Kidney epithelial cell (primary cell): ENCODE results near the gene CGREF1. TPM values are rescaled to one million over a fixed set of nuclear protein-coding genes. Genes with fewer than 3 reads are reported as not detected.

ENCODE experiments used
- DNase-seq: peaks from one replicate; pipeline ENCODE4 v3.0.0-alpha.2; 2010; ENCODE audit warnings: low read depth
- H3K27me3 ChIP-seq: 2 replicates; pipeline ENCODE4 v1.6.0; 2011; ENCODE audit warnings: low read length; ENCODE audit not compliant: control insufficient read depth, insufficient read depth
- H3K36me3 ChIP-seq: 2 replicates; pipeline ENCODE4 v1.5.1; 2011; ENCODE audit warnings: low read length; ENCODE audit not compliant: control insufficient read depth, insufficient read depth
- H3K4me3 ChIP-seq: 2 replicates; pipeline ENCODE4 v1.5.1; 2011; ENCODE audit warnings: low read depth, mild to moderate bottlenecking, control low read depth, low read length
- CTCF ChIP-seq: IDR thresholded peaks from 2 replicates; pipeline ENCODE4 v1.5.1; 2011; ENCODE audit warnings: mild to moderate bottlenecking, moderate library complexity, low read length, control low read depth, inconsistent platforms; ENCODE audit not compliant: insufficient read depth, poor library complexity, severe bottlenecking
- total RNA-seq: library from RNA; depleted of rRNA; stranded (reverse); fragments of >200 nt; gene quantifications from 2 replicates; pipeline ENCODE4 v1.2.3, GENCODE V29; 2015

Gene CGREF1
- total RNA-seq, 1 donor from 2014 or later = 1.8 TPM

GRCh38 chr2:27093430-27094352 is 25.2 kb downstream of the CGREF1 start:
- Histone ChIP-seq H3K27me3 (no peaks in the 10 kb centered on the region), H3K4me3 (no peak overlapping the region), H3K36me3 (no peaks in the 10 kb centered on the region)
- no peak for DNase-seq
- TF ChIP-seq CTCF = no peak

DNA sequence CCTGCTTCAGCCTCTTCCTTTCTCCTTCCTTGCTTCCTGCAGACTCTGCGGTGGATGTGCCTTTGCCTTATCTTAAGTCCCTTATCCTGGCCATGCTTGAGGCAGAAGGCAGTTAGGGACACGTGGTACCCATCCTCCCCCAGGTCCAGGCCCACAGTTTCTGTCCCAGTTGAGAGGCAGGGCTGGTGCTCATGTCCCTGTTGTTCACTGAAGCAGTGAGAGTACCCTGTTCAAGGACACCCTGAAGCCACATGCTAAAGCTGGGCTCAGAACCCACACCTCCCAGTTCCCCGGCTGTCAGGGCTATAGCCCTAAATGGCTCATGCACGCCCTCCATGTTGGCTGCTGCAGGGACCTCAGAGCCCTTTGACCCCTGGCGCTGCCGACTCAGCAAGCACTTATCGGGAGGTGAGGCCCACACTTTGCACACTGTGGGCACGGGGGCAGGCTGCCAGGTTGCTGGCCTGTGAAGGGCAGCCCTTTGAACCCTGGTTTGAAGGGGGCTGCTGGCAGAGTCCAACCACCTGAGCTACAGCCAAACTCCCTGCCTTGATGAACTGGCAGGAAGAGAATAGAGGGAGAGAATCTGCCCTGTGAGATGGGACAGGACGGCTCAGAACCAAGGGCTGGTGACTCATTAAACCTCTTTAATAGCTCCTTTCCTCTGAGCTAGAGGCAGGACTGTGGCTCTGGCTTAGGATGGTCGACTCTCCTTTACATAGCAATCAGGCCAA is 26.1 kb downstream of the CGREF1 start:
- Histone ChIP-seq H3K36me3 (no peaks in the 10 kb centered on the region), H3K4me3 (no peak overlapping the region), H3K27me3 (no peaks in the 10 kb centered on the region)
- TF ChIP-seq CTCF = no peak
- no peak for DNase-seq

GRCh38 chr2:27091746-27092695 is 26.9 kb downstream of the CGREF1 start:
- Histone ChIP-seq H3K4me3 (no peak overlapping the region), H3K27me3 (no peaks in the 10 kb centered on the region), H3K36me3 (no peaks in the 10 kb centered on the region)
- no peak for TF ChIP-seq CTCF
- DNase-seq = no peak

DNA sequence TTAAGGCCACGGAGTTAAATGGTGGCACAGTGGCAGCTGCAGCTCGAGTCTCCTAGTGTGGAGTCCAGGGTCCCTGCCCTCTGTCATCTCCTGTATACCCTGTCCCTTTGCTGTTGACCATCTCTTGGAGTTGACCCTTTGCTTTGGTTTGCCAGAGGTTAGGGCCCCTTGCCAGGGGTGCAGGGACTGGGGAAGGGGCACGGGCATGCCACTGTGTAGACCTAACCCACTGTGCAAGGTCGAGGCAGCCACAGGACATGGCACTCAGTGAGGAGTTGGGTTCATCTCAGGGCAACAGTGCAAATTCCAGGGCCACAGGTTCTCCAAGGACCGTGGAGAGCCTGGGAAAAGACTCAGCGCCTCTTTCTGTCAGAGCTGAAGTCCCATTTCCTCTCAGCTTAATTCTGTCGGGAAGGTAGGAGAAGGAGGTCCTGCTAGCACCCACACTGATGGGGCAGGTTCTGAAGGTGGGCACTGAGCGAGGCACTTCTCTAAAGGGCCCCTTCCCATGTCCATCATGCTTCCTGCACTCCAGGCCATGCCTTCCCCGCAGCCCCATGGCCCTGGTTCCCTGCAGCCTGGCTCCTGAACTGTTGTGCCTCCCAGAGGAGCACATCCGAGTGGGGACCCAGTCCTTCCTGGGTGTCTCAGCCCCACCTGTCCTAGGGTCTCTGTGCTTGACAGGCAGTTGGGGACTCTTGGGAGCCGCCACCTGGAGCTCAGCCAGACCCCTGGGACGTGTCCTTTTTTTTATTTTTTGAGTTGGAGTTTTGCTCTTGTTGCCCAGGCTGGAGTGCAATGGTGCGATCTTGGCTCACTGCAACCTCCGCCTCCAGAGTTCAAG is 29.6 kb downstream of the CGREF1 start:
- no peaks in the 10 kb centered on the region for H3K36me3 ChIP-seq

More for the DNA sequence above, 29.6 kb downstream of the CGREF1 start:
- Histone ChIP-seq H3K27me3 (no peaks in the 10 kb centered on the region), H3K4me3 (no peak overlapping the region)
- no peak for DNase-seq
- no peak for TF ChIP-seq CTCF
